ENCODE data around the gene S100A12. TPM values are rescaled to one million over a fixed set of nuclear protein-coding genes. Genes with fewer than 3 reads are reported as not detected.

Gene S100A12
- total RNA-seq, 1 donor from 2014 or later, result not detected

GRCh38 chr1:153392258-153392657, 16.8 kb upstream of the S100A12 start:
- intact Hi-C loops (cut with micrococcal nuclease), result no loop called here
- no peaks in the 10 kb centered on the region for H3K4me1 Mint-ChIP-seq
- H3K36me3 Mint-ChIP-seq (ENCODE audit: low read depth), result no peaks in the 10 kb centered on the region
- no peak overlapping the region for H3K27ac Mint-ChIP-seq
- DNase-seq, result no peak
- peaks cover 4% of the 10 kb centered on the region for H3K27me3 Mint-ChIP-seq
- H3K4me3 Mint-ChIP-seq, result no peak overlapping the region
- H3K9me3 Mint-ChIP-seq, result no peaks in the 10 kb centered on the region

- DNase-seq, result no peak
- no peak within 1 kb of the TSS for H3K27ac Mint-ChIP-seq
- peaks cover 4% of the 10 kb centered on the region for H3K27me3 Mint-ChIP-seq
- no peaks in the 10 kb centered on the region for H3K9me3 Mint-ChIP-seq
- H3K36me3 Mint-ChIP-seq (ENCODE audit: low read depth), result no peaks in the 10 kb centered on the region
- intact Hi-C loops (cut with micrococcal nuclease), result no loop called here
- peaks cover 4% of the 10 kb centered on the region for H3K4me1 Mint-ChIP-seq
- no peak within 1 kb of the TSS for H3K4me3 Mint-ChIP-seq
These were observed 15.7 kb upstream of the S100A12 start, which contains the start of gene S100A8 for GRCh38 chr1:153390938-153391710. Gene S100A8, minus strand, starts transcription at chr1:153391073. Its CDS starts 538 bp downstream, at chr1:153390535.

- DNase-seq, result no peak
- Mint-ChIP-seq H3K9me3 (no peaks in the 10 kb centered on the region), H3K27ac (no peak overlapping the region), H3K4me1 (peaks cover 4% of the 10 kb centered on the region), H3K36me3 (ENCODE audit: low read depth) (no peaks in the 10 kb centered on the region), H3K27me3 (peaks cover 4% of the 10 kb centered on the region), H3K4me3 (no peak overlapping the region)
- intact Hi-C loops (cut with micrococcal nuclease), result no loop called here
These were observed 14.8 kb upstream of the S100A12 start for GRCh38 chr1:153389973-153390879.

- Mint-ChIP-seq H3K27ac (no peak overlapping the region), H3K27me3 (peaks cover 4% of the 10 kb centered on the region), H3K4me3 (no peak overlapping the region), H3K9me3 (no peaks in the 10 kb centered on the region), H3K36me3 (ENCODE audit: low read depth) (no peaks in the 10 kb centered on the region), H3K4me1 (peaks cover 4% of the 10 kb centered on the region)
- intact Hi-C loops (cut with micrococcal nuclease), result no loop called here
- DNase-seq, result no peak
These were observed 14.0 kb upstream of the S100A12 start for GRCh38 chr1:153389401-153389800.

GRCh38 chr1:153387785-153388184, 12.4 kb upstream of the S100A12 start:
- H3K27me3 Mint-ChIP-seq, result peaks cover 8% of the 10 kb centered on the region
- H3K27ac Mint-ChIP-seq, result no peak overlapping the region
- no peak overlapping the region for H3K4me3 Mint-ChIP-seq
- no peak for DNase-seq
- no peaks in the 10 kb centered on the region for H3K36me3 Mint-ChIP-seq (ENCODE audit: low read depth)
- H3K4me1 Mint-ChIP-seq, result peaks cover 4% of the 10 kb centered on the region
- H3K9me3 Mint-ChIP-seq, result peaks cover under 1% of the 10 kb centered on the region
- intact Hi-C loops (cut with micrococcal nuclease), result no loop called here

GRCh38 chr1:153387001-153387400, 11.6 kb upstream of the S100A12 start:
- Mint-ChIP-seq H3K27me3 (peaks cover 16% of the 10 kb centered on the region), H3K4me1 (peaks cover 4% of the 10 kb centered on the region)
- intact Hi-C loops (cut with micrococcal nuclease), result no loop called here

GRCh38 chr1:153386500-153386901, 11.1 kb upstream of the S100A12 start:
- Mint-ChIP-seq H3K27ac (no peak overlapping the region), H3K9me3 (peaks cover 13% of the 10 kb centered on the region), H3K4me1 (peaks cover 4% of the 10 kb centered on the region), H3K36me3 (ENCODE audit: low read depth) (no peaks in the 10 kb centered on the region), H3K27me3 (peaks cover 20% of the 10 kb centered on the region), H3K4me3 (no peak overlapping the region)
- DNase-seq, result no peak
- intact Hi-C loops (cut with micrococcal nuclease), result no loop called here

More at GRCh38 chr1:153387001-153387400, 11.6 kb upstream of the S100A12 start:
- no peak overlapping the region for H3K4me3 Mint-ChIP-seq
- no peaks in the 10 kb centered on the region for H3K36me3 Mint-ChIP-seq (ENCODE audit: low read depth)
- no peak overlapping the region for H3K27ac Mint-ChIP-seq
- peaks cover 8% of the 10 kb centered on the region for H3K9me3 Mint-ChIP-seq
- no peak for DNase-seq

- DNase-seq, result no peak
- Mint-ChIP-seq H3K27me3 (peaks cover 24% of the 10 kb centered on the region), H3K4me3 (no peak overlapping the region), H3K9me3 (peaks cover 18% of the 10 kb centered on the region), H3K27ac (no peak overlapping the region), H3K36me3 (ENCODE audit: low read depth) (no peaks in the 10 kb centered on the region), H3K4me1 (peaks cover 4% of the 10 kb centered on the region)
- intact Hi-C loops (cut with micrococcal nuclease), result no loop called here
These were observed 9.6 kb upstream of the S100A12 start for GRCh38 chr1:153384958-153385580.

GRCh38 chr1:153380711-153381110, 5.3 kb upstream of the S100A12 start:
- DNase-seq, result no peak
- Mint-ChIP-seq H3K9me3 (peaks cover 18% of the 10 kb centered on the region), H3K27me3 (peaks cover 41% of the 10 kb centered on the region), H3K27ac (no peak overlapping the region), H3K4me1 (no peaks in the 10 kb centered on the region), H3K4me3 (no peak overlapping the region), H3K36me3 (ENCODE audit: low read depth) (no peaks in the 10 kb centered on the region)
- intact Hi-C loops (cut with micrococcal nuclease), result no loop called here

- Mint-ChIP-seq H3K4me1 (no peaks in the 10 kb centered on the region), H3K4me3 (no peak overlapping the region), H3K9me3 (peaks cover 18% of the 10 kb centered on the region), H3K36me3 (ENCODE audit: low read depth) (no peaks in the 10 kb centered on the region), H3K27me3 (peaks cover 41% of the 10 kb centered on the region), H3K27ac (no peak overlapping the region)
- DNase-seq, result no peak
- intact Hi-C loops (cut with micrococcal nuclease), result no loop called here
These were observed 4.2 kb upstream of the S100A12 start for GRCh38 chr1:153379591-153379990.

- Mint-ChIP-seq H3K36me3 (ENCODE audit: low read depth) (no peaks in the 10 kb centered on the region), H3K4me1 (no peaks in the 10 kb centered on the region), H3K4me3 (no peak overlapping the region), H3K27ac (no peak overlapping the region), H3K9me3 (no peaks in the 10 kb centered on the region), H3K27me3 (peaks cover 24% of the 10 kb centered on the region)
- intact Hi-C loops (cut with micrococcal nuclease), result no loop called here
- DNase-seq, result no peak
These were observed 1.4 kb downstream of the S100A12 start for GRCh38 chr1:153374071-153374470.

GRCh38 chr1:153372571-153372970, 2.9 kb downstream of the S100A12 start:
- H3K36me3 Mint-ChIP-seq (ENCODE audit: low read depth), result no peaks in the 10 kb centered on the region
- no peak overlapping the region for H3K27ac Mint-ChIP-seq
- H3K9me3 Mint-ChIP-seq, result no peaks in the 10 kb centered on the region
- DNase-seq, result no peak
- intact Hi-C loops (cut with micrococcal nuclease), result no loop called here
- no peak overlapping the region for H3K4me3 Mint-ChIP-seq
- H3K4me1 Mint-ChIP-seq, result no peaks in the 10 kb centered on the region
- peaks cover 17% of the 10 kb centered on the region for H3K27me3 Mint-ChIP-seq

- Mint-ChIP-seq H3K27me3 (peaks cover 8% of the 10 kb centered on the region), H3K4me1 (no peaks in the 10 kb centered on the region), H3K36me3 (ENCODE audit: low read depth) (no peaks in the 10 kb centered on the region), H3K4me3 (no peak overlapping the region), H3K27ac (no peak overlapping the region), H3K9me3 (no peaks in the 10 kb centered on the region)
- intact Hi-C loops (cut with micrococcal nuclease), result no loop called here
- no peak for DNase-seq
These were observed 4.2 kb downstream of the S100A12 start for GRCh38 chr1:153371231-153371630.

GRCh38 chr1:153370146-153370545, 5.3 kb downstream of the S100A12 start:
- H3K4me3 Mint-ChIP-seq, result no peak overlapping the region
- no peak for DNase-seq
- no peaks in the 10 kb centered on the region for H3K36me3 Mint-ChIP-seq (ENCODE audit: low read depth)
- no peaks in the 10 kb centered on the region for H3K4me1 Mint-ChIP-seq
- no peak overlapping the region for H3K27ac Mint-ChIP-seq
- H3K27me3 Mint-ChIP-seq, result peaks cover 9% of the 10 kb centered on the region
- intact Hi-C loops (cut with micrococcal nuclease), result no loop called here
- H3K9me3 Mint-ChIP-seq, result no peaks in the 10 kb centered on the region
